ENCODE measurements around the gene ITPR3. TPM values are rescaled to one million over a fixed set of nuclear protein-coding genes. Genes with fewer than 3 reads are reported as not detected.
A peak's percentile ranks its signal among the peaks of the same experiment; 100 is the strongest.

ITPR3 gene
- total RNA-seq, 2 donors from 2014 or later = 27.6 to 77.6 TPM

DNA sequence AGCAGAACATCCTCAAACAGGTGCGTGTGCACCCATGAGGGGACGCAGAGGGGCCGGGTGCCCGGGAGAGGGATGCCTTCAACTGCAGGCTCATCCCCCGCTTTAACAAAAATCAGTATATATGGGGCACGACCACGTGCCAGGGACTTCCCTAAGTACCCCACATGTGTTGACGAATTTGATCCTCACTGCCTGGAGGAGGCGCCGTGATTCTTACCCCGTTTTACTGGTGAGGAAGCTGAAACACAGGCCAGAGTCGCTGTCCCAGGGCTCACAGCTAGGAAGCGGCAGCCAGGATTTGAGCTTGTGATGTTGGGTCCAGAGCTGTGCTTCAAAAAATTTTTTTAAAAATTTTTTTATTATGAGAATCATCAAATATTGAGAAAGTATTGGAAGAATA is 44.8 kb downstream of the ITPR3 start:
- DNase-seq (ENCODE audit: low spot score) (no peak), ATAC-seq (no peak)
- H3K4me1 Mint-ChIP-seq (ENCODE audit: low read depth in 2 of 2) = no peaks in the 10 kb centered on the region
- no peaks in the 10 kb centered on the region for H3K9me3 Mint-ChIP-seq
- H3K4me3 Mint-ChIP-seq = no peak overlapping the region
- no peak overlapping the region for H3K27ac Mint-ChIP-seq
- no peaks in the 10 kb centered on the region for H3K36me3 Mint-ChIP-seq
- H3K27me3 Mint-ChIP-seq = no peaks in the 10 kb centered on the region

DNA sequence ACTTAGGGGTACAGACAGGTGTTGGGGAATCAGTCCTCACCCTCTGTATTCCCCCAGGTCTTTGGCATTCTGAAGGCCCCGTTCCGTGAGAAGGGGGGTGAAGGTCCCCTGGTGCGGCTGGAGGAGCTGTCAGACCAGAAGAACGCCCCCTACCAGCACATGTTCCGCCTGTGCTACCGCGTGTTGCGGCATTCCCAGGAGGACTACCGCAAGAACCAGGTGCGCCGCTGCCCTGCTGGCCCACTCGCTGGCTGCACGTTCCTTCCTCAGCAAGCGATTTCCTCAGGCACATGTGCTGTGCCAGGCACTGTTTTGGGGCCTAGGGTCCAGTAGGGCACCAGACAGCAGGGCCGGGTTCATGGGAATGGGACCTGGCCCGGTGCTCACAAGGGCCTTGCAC is 46.0 kb downstream of the ITPR3 start:
- DNase-seq (ENCODE audit: low spot score) (no peak), ATAC-seq (no peak)
- Mint-ChIP-seq H3K27ac (no peak overlapping the region), H3K4me3 (no peak overlapping the region), H3K4me1 (ENCODE audit: low read depth in 2 of 2) (no peaks in the 10 kb centered on the region), H3K9me3 (no peaks in the 10 kb centered on the region), H3K36me3 (no peaks in the 10 kb centered on the region), H3K27me3 (no peaks in the 10 kb centered on the region)

DNA sequence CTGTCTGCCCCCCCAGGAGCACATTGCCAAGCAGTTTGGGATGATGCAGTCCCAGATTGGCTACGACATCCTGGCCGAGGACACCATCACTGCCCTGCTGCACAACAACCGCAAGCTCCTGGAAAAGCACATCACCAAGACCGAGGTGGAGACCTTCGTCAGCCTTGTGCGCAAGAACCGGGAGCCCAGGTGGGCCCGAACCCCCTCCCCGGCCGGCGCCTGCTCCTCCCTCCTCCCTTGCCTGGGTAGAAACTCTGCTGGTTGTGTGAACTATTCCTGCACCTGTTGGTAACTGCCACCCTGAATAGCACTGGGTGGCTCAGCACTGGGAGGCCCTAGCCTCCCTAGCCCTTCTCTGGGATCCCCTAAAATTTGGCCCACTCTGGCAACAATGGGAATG is 46.7 kb downstream of the ITPR3 start:
- no peak for DNase-seq (ENCODE audit: low spot score)
- Mint-ChIP-seq H3K9me3 (no peaks in the 10 kb centered on the region), H3K36me3 (no peaks in the 10 kb centered on the region), H3K4me3 (no peak overlapping the region), H3K27ac (no peak overlapping the region), H3K27me3 (no peaks in the 10 kb centered on the region), H3K4me1 (ENCODE audit: low read depth in 2 of 2) (no peaks in the 10 kb centered on the region)
- no peak for ATAC-seq

DNA sequence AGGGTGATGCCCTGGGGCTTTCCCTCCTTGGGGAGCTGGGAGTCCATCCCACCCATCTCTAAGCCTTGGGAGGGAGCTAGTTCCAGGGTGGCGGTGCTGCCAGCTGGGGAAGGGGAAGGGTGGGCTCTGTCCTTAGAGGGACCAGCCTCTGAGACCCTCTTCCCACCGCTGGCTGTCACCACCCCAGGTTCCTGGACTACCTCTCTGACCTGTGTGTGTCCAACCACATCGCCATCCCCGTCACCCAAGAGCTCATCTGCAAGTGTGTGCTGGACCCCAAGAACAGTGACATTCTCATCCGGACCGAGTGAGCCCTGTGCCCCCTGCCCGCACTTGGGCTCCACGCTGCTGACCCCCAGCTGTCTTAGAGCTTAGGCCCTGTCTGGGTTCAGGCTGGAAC is 47.2 kb downstream of the ITPR3 start:
- DNase-seq (ENCODE audit: low spot score) = no peak
- no peaks in the 10 kb centered on the region for H3K36me3 Mint-ChIP-seq
- no peaks in the 10 kb centered on the region for H3K4me1 Mint-ChIP-seq (ENCODE audit: low read depth in 2 of 2)
- peak in 1 of 2 donors; percentile 38 for ATAC-seq
- no peak overlapping the region for H3K4me3 Mint-ChIP-seq
- H3K9me3 Mint-ChIP-seq = no peaks in the 10 kb centered on the region
- no peaks in the 10 kb centered on the region for H3K27me3 Mint-ChIP-seq
- no peak overlapping the region for H3K27ac Mint-ChIP-seq

DNA sequence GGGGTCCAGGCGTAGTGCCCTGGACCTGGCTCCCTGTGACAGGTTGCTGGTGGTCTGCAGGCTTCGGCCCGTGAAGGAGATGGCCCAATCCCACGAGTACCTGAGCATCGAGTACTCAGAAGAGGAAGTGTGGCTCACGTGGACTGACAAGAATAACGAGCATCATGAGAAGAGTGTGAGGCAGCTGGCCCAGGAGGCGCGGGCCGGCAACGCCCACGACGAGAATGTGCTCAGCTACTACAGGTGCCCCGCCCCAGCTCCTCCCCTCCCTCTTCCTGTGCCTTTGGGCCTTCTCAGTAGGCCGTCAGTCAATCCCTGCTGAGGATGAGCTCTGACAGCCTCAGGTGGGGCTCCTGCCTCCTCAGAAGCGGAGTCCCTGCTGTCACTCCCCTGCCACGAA is 47.8 kb downstream of the ITPR3 start:
- DNase-seq (ENCODE audit: low spot score) = no peak
- H3K27ac Mint-ChIP-seq = no peak overlapping the region
- H3K9me3 Mint-ChIP-seq = no peaks in the 10 kb centered on the region
- H3K27me3 Mint-ChIP-seq = no peaks in the 10 kb centered on the region
- ATAC-seq = no peak
- H3K4me3 Mint-ChIP-seq = no peak overlapping the region
- H3K36me3 Mint-ChIP-seq = no peaks in the 10 kb centered on the region
- H3K4me1 Mint-ChIP-seq (ENCODE audit: low read depth in 2 of 2) = no peaks in the 10 kb centered on the region

DNA sequence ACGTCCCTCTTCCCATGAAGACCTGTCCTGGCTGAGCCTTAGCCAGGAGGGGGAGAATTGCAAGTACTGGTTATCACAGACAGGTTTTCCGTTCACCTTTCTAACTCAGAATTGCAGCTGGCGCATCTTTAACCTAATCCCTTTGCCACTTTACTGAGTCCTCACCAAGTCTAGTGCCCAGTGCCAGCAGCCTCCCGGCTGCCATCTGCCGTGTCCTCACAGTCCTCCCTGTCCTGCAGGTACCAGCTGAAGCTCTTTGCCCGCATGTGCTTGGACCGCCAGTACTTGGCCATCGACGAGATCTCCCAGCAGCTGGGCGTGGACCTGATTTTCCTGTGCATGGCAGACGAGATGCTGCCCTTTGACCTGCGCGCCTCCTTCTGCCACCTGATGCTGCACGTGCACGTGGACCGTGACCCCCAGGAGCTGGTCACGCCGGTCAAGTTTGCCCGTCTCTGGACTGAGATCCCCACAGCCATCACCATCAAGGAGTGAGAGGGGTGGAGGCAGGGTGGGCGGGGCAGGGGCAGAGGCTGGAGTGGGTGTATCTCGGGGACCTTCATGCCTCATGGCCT is 49.1 kb downstream of the ITPR3 start:
- DNase-seq (ENCODE audit: low spot score) = no peak
- H3K27ac Mint-ChIP-seq = no peak overlapping the region
- no peaks in the 10 kb centered on the region for H3K9me3 Mint-ChIP-seq
- H3K27me3 Mint-ChIP-seq = no peaks in the 10 kb centered on the region
- H3K4me1 Mint-ChIP-seq (ENCODE audit: low read depth in 2 of 2) = no peaks in the 10 kb centered on the region
- no peak for ATAC-seq
- no peak overlapping the region for H3K4me3 Mint-ChIP-seq
- no peaks in the 10 kb centered on the region for H3K36me3 Mint-ChIP-seq

DNA sequence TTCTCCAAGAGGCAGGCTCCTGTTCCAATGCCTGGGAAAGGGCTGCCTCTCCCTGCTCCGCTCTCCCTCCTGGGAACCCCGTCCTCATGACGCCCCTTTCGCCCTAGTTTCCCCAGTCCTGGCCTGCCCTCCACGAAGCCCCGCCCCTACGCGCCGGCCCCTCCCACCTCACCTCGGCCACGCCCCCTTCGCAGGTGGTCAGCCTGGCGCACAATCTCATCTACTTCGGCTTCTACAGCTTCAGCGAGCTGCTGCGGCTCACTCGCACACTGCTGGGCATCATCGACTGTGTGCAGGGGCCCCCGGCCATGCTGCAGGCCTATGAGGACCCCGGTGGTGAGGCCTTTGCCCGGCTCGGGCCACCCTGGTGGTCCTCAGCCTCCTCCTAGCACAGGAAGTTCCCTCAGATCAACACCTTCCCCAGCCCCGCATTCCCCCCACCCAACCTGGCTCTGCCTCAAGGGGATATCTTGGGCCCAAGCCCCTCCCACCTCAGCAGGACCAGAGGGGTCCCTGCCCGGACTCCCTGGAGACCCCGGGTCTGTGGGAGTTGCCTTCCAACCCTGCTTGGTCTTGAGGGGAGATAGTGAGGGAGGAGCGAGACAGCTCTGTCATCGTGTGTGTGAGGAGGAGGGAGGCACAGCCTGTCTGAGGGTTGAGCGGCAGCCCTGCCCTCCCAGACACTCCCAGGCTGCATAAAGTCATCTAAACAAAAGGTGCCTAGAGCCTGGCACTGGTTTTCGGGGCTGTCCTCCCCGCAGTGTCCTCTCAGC is 50.0 kb downstream of the ITPR3 start:
- ATAC-seq (no peak), DNase-seq (ENCODE audit: low spot score) (no peak)
- no peaks in the 10 kb centered on the region for H3K4me1 Mint-ChIP-seq (ENCODE audit: low read depth in 2 of 2)
- no peak overlapping the region for H3K27ac Mint-ChIP-seq
- no peaks in the 10 kb centered on the region for H3K36me3 Mint-ChIP-seq
- H3K4me3 Mint-ChIP-seq = no peak overlapping the region
- no peaks in the 10 kb centered on the region for H3K9me3 Mint-ChIP-seq
- H3K27me3 Mint-ChIP-seq = no peaks in the 10 kb centered on the region

DNA sequence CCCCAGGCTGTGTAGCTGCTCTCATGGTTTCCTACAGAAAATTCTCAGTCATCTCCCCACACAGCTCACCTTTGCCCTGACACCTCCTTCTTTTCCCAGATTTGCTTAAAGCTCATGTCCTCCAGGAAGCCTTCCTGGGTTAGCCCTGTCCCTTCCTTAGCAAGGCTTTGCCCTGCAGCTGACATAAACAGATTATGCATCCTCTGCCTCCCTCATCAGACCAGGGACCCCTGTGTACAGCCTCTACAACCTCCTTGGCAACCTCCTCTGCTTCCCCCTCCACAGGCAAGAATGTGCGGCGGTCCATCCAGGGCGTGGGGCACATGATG is 50.6 kb downstream of the ITPR3 start:
- ATAC-seq (no peak), DNase-seq (ENCODE audit: low spot score) (no peak)
- Mint-ChIP-seq H3K27ac (no peak overlapping the region), H3K9me3 (no peaks in the 10 kb centered on the region), H3K4me3 (no peak overlapping the region), H3K27me3 (no peaks in the 10 kb centered on the region), H3K36me3 (no peaks in the 10 kb centered on the region), H3K4me1 (ENCODE audit: low read depth in 2 of 2) (no peaks in the 10 kb centered on the region)

DNA sequence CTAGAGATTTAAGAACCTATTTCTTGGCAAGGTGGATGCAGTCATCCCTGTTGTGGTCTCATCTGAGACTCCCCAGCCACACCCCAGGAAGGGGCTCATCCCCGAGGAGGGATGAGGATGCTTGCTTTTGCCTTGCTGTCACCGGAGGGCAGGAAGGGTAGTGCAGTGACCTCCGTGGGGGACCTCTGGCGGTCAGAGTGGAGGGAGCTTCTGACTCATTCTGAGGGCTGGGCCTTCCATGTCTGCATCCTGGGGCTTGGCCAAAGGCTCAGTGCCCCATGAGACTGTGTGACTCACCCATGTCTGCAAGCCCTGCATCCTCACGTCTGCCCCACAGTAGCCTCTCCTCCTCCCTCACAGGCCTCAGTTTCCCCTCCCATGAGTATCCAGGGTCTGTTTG is 51.7 kb downstream of the ITPR3 start:
- Mint-ChIP-seq H3K9me3 (no peaks in the 10 kb centered on the region), H3K4me1 (ENCODE audit: low read depth in 2 of 2) (peaks cover 0 to 1% of the 10 kb centered on the region in 2 donors), H3K36me3 (peaks cover 1% of the 10 kb centered on the region)

DNA sequence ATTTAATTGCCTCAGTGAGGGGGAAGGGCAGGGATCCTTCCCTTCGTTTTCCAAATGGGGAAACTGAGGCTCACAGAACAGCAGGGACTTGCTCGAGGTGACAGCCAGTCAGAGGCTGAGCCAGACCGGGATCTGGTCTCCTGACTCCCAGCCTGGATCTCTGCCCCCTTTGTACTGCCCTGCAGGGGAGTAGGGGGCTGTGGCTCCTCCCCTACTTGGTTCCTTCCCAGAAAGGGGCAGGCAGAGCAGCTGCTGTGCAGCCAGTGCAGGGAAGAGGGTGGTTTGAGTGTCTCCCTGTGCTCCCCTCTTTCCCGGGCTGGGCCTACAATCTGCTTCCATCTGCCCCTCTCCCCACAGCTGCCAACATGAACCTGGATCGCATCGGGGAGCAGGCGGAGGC is 52.7 kb downstream of the ITPR3 start:
- Mint-ChIP-seq H3K9me3 (no peaks in the 10 kb centered on the region), H3K4me3 (no peak overlapping the region), H3K27ac (no peak overlapping the region), H3K36me3 (peaks cover 4% of the 10 kb centered on the region), H3K27me3 (no peaks in the 10 kb centered on the region), H3K4me1 (ENCODE audit: low read depth in 2 of 2) (peaks cover 0 to 4% of the 10 kb centered on the region in 2 donors)
- ATAC-seq = no peak
- DNase-seq (ENCODE audit: low spot score) = no peak

More for the DNA sequence above, 51.7 kb downstream of the ITPR3 start:
- Mint-ChIP-seq H3K27me3 (no peaks in the 10 kb centered on the region), H3K27ac (no peak overlapping the region), H3K4me3 (no peak overlapping the region)
- ATAC-seq (no peak), DNase-seq (ENCODE audit: low spot score) (no peak)

DNA sequence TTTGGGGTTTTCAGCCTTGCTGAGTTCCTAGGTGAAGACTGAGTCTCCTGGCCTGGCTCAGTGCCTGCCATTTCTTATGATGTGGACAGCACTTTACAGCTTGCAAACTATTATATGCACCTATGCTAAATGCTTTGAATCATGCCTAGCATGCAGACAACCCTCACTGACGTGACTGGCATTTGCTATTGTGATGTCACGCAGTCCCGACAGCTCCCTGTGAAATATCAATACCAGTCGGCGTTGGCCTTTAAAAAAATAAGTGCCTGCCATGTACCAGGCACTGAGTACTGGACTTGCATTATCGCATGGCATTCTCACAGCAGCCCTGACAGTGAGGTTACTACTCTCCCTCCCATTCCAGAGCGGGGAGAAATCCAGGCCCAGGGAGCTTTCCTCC is 54.8 kb downstream of the ITPR3 start:
- DNase-seq (ENCODE audit: low spot score) (no peak), ATAC-seq (no peak)
- H3K27me3 Mint-ChIP-seq = no peaks in the 10 kb centered on the region
- H3K4me1 Mint-ChIP-seq (ENCODE audit: low read depth in 2 of 2) = peaks cover 0 to 6% of the 10 kb centered on the region in 2 donors
- no peaks in the 10 kb centered on the region for H3K9me3 Mint-ChIP-seq
- no peak overlapping the region for H3K27ac Mint-ChIP-seq
- peaks cover 4% of the 10 kb centered on the region for H3K36me3 Mint-ChIP-seq
- no peak overlapping the region for H3K4me3 Mint-ChIP-seq

DNA sequence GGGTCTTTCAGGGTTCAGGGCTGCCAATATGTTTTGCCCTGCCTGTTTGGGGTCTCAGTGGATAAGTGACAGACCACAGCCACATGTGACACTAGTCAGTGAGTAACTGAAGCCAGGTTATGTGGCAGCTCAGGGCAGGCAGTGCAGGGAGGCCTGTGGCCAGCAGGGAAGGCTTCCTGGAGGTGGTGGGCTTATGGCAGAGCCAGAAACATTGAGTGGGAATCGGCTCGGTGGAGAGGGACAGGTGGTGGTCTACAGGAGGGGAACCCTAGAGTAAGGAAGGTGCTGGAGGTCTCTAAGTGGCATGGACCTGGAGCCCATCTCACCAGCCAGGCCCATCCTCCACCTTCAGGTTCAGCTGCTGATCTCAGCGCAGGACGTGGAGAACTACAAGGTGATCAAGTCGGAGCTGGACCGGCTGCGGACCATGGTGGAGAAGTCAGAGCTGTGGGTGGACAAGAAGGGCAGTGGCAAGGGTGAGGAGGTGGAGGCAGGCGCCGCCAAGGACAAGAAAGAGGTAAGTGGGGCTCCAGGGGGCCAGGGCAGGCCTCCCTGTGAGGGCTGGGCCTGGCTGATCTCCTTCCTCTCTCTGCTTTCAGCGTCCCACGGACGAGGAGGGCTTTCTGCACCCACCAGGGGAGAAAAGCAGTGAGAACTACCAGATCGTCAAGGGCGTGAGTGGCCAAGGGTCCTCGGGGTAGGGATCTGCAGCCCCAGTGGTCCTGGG is 55.5 kb downstream of the ITPR3 start:
- no peak overlapping the region for H3K4me3 Mint-ChIP-seq
- H3K27me3 Mint-ChIP-seq = no peaks in the 10 kb centered on the region
- DNase-seq (ENCODE audit: low spot score) = no peak
- H3K4me1 Mint-ChIP-seq (ENCODE audit: low read depth in 2 of 2) = peaks cover 0 to 6% of the 10 kb centered on the region in 2 donors
- H3K36me3 Mint-ChIP-seq = peaks cover 4% of the 10 kb centered on the region
- no peak for ATAC-seq
- H3K27ac Mint-ChIP-seq = no peak overlapping the region
- no peaks in the 10 kb centered on the region for H3K9me3 Mint-ChIP-seq

DNA sequence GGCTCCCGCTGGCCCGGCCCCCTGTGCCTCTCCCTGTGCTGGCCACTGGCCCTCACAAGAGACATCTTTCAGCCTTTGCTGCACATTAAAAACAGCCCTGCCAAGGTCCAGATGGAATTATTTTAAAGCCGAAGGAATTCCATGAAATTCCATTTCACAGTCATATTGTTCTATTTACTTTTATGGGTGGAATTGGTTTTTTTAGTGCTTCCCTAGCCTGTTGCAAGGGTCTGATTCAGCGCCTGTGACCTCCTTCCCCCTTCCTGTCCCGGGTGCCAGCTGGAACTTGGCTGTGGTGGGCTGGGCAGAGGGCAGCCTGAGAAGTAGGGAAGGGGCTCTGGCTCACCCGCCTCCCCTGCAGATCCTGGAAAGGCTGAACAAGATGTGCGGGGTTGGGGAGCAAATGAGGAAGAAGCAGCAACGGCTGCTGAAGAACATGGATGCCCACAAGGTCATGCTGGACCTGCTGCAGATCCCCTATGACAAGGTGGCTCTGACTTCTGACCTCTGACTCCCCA is 56.1 kb downstream of the ITPR3 start:
- Mint-ChIP-seq H3K9me3 (no peaks in the 10 kb centered on the region), H3K4me3 (no peak overlapping the region), H3K27ac (no peak overlapping the region), H3K27me3 (no peaks in the 10 kb centered on the region), H3K36me3 (peaks cover 4% of the 10 kb centered on the region), H3K4me1 (ENCODE audit: low read depth in 2 of 2) (peaks cover 0 to 6% of the 10 kb centered on the region in 2 donors)
- ATAC-seq (no peak), DNase-seq (ENCODE audit: low spot score) (no peak)

DNA sequence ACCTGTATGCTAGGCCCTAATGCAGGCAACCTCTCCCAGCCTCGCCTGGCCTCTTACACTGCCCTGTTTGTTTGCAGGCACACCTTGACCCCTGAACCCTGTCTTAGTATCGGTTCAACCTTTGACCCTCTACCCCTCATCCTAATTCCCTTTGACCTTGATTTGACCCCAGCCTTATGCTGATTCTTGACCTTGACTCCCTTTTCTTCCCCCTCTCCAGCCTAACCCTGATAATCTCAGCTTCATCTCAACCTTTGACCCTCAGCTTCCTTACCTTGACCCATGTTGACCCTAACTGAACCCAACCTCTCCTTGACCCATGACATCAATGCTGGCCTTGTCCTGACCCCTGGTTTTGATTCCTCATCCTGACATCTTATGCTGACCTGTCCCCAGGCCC is 56.6 kb downstream of the ITPR3 start:
- DNase-seq (ENCODE audit: low spot score) = no peak
- peaks cover 0 to 6% of the 10 kb centered on the region in 2 donors for H3K4me1 Mint-ChIP-seq (ENCODE audit: low read depth in 2 of 2)
- no peak for ATAC-seq
- H3K9me3 Mint-ChIP-seq = no peaks in the 10 kb centered on the region
- no peaks in the 10 kb centered on the region for H3K27me3 Mint-ChIP-seq
- no peak overlapping the region for H3K4me3 Mint-ChIP-seq
- no peak overlapping the region for H3K27ac Mint-ChIP-seq
- peaks cover 4% of the 10 kb centered on the region for H3K36me3 Mint-ChIP-seq
